HG03575 (cell line): Measurements from ENCODE around the gene DTNA.
"Not testable (repeated sequence)": the region's sequence is repeated elsewhere in the genome, so short reads cannot be mapped to it uniquely, and the experiment has no call there.

ENCODE experiments used
- ATAC-seq: cut with Tn5 transposase; IDR thresholded peaks from one replicate; pipeline ENCODE4 v1.9.1; 2021; ENCODE audit not compliant: unreplicated experiment, insufficient number of reproducible peaks, low FRiP score; ENCODE audit errors: extremely low read depth

Gene DTNA

GRCh38 chr18:34718610-34719009, 8.5 kb downstream of the DTNA start:
- ATAC-seq: no peak

- no peak for ATAC-seq
These were observed 10.1 kb downstream of the DTNA start for GRCh38 chr18:34720220-34720619.

- no peak for ATAC-seq
These were observed 13.0 kb downstream of the DTNA start for GRCh38 chr18:34723143-34723542.

- ATAC-seq: not testable (repeated sequence)
These were observed 15.6 kb downstream of the DTNA start for GRCh38 chr18:34725737-34726136.

- ATAC-seq: no peak
These were observed 16.3 kb downstream of the DTNA start for GRCh38 chr18:34726286-34727004.

GRCh38 chr18:34729264-34729663, 19.2 kb downstream of the DTNA start:
- ATAC-seq: no peak

- ATAC-seq: no peak
These were observed 19.8 kb downstream of the DTNA start for GRCh38 chr18:34729740-34730355.

- ATAC-seq: no peak
These were observed 20.7 kb downstream of the DTNA start for GRCh38 chr18:34730774-34731173.

GRCh38 chr18:34734056-34734455, 24.0 kb downstream of the DTNA start:
- no peak for ATAC-seq

GRCh38 chr18:34734526-34734925, 24.4 kb downstream of the DTNA start:
- not testable (repeated sequence) for ATAC-seq

- no peak for ATAC-seq
These were observed 28.2 kb downstream of the DTNA start for GRCh38 chr18:34738175-34738894.

GRCh38 chr18:34740101-34740500, 30.0 kb downstream of the DTNA start:
- no peak for ATAC-seq

GRCh38 chr18:34740724-34741123, 30.6 kb downstream of the DTNA start:
- ATAC-seq: no peak

GRCh38 chr18:34741401-34741800, 31.3 kb downstream of the DTNA start:
- no peak for ATAC-seq

GRCh38 chr18:34742891-34743341, 32.8 kb downstream of the DTNA start:
- no peak for ATAC-seq

GRCh38 chr18:34744569-34744968, 34.5 kb downstream of the DTNA start:
- no peak for ATAC-seq

GRCh38 chr18:34746614-34747013, 36.5 kb downstream of the DTNA start:
- ATAC-seq: no peak

- no peak for ATAC-seq
These were observed 39.6 kb downstream of the DTNA start for GRCh38 chr18:34749721-34750120.

GRCh38 chr18:34752056-34752455, 42.0 kb downstream of the DTNA start:
- ATAC-seq: no peak

- ATAC-seq: no peak
These were observed 44.2 kb downstream of the DTNA start for GRCh38 chr18:34754300-34754699.
